Hepatocyte (in vitro differentiated cells): ENCODE data around the gene LIN7C. TPM values are rescaled to one million over a fixed set of nuclear protein-coding genes. Genes with fewer than 3 reads are reported as not detected.
"Not testable (repeated sequence)": the region's sequence is repeated elsewhere in the genome, so short reads cannot be mapped to it uniquely, and the experiment has no call there.

Source experiments
- DNase-seq: peaks from one replicate; pipeline ENCODE4 v3.0.0-alpha.2; 2016; ENCODE audit warnings: low spot score
- H2AFZ ChIP-seq: fragments of 200-600 bp; sonication (generic); 2 replicates; pipeline ENCODE4 v1.6.0; 2016; ENCODE audit warnings: antibody characterized with exemption, mild to moderate bottlenecking
- H3K27ac ChIP-seq: fragments of 200-600 bp; sonication (generic); 2 replicates; pipeline ENCODE4 v1.5.1; 2016; ENCODE audit warnings: mild to moderate bottlenecking
- H3K27me3 ChIP-seq: fragments of 200-600 bp; sonication (generic); 2 replicates; pipeline ENCODE4 v1.6.1; 2016
- H3K36me3 ChIP-seq: fragments of 200-600 bp; sonication (generic); replicated peaks from 2 replicates; pipeline ENCODE4 v1.5.1; 2016; ENCODE audit warnings: low read depth; ENCODE audit not compliant: insufficient read depth
- H3K4me1 ChIP-seq: fragments of 200-600 bp; sonication (generic); 2 replicates; pipeline ENCODE4 v1.5.1; 2016; ENCODE audit warnings: mild to moderate bottlenecking, moderate library complexity; ENCODE audit not compliant: insufficient read depth
- H3K4me2 ChIP-seq: fragments of 200-600 bp; sonication (generic); 2 replicates; pipeline ENCODE4 v1.6.0; 2016
- H3K4me3 ChIP-seq: fragments of 200-600 bp; sonication (generic); 2 replicates; pipeline ENCODE4 v1.5.1; 2016; ENCODE audit warnings: mild to moderate bottlenecking
- H3K79me2 ChIP-seq: fragments of 200-600 bp; sonication (generic); 2 replicates; pipeline ENCODE4 v1.6.0; 2017; ENCODE audit warnings: mild to moderate bottlenecking
- H3K9me2 ChIP-seq: fragments of 200-600 bp; sonication (generic); replicated peaks from 2 replicates; pipeline ENCODE4 v1.6.0; 2017; ENCODE audit warnings: mild to moderate bottlenecking; ENCODE audit not compliant: insufficient read depth
- H3K9me3 ChIP-seq: fragments of 200-600 bp; sonication (generic); 2 replicates; pipeline ENCODE4 v1.5.1; 2016; ENCODE audit warnings: low read depth, mild to moderate bottlenecking
- H4K20me1 ChIP-seq: fragments of 200-600 bp; sonication (generic); 2 replicates; pipeline ENCODE4 v1.6.0; 2016; ENCODE audit warnings: mild to moderate bottlenecking; ENCODE audit not compliant: insufficient read depth, poor library complexity, severe bottlenecking
- EZH2 ChIP-seq: fragments of 200-600 bp; sonication (generic); IDR thresholded peaks from 2 replicates; pipeline ENCODE4 v1.6.1; 2016; ENCODE audit warnings: antibody characterized with exemption, mild to moderate bottlenecking, borderline replicate concordance
- EZH2phosphoT487 ChIP-seq: fragments of 200-600 bp; sonication (generic); IDR thresholded peaks from one replicate; pipeline ENCODE4 v1.6.1; 2018; ENCODE audit warnings: antibody characterized with exemption, mild to moderate bottlenecking, low read depth, moderate library complexity; ENCODE audit not compliant: unreplicated experiment, severe bottlenecking
- WGBS: methylation state at CpG from one replicate; pipeline ENCODE4 v1.1.6; 2016; ENCODE audit warnings: low lambda C conversion rate; ENCODE audit errors: missing lambda C conversion rate; 5-methylcytosine and 5-hydroxymethylcytosine counted together
- polyA plus RNA-seq: library from polyadenylated mRNA; unstranded; fragments of >200 nt; fragmentation: Nextera tagmentation; extraction: Ambion mirVana; gene quantifications from 2 replicates; pipeline ENCODE4 v1.2.1, GENCODE V29; 2016
- total RNA-seq: library from RNA; depleted of rRNA; stranded (reverse); fragments of >200 nt; gene quantifications from 2 replicates; pipeline ENCODE4 v1.2.3, GENCODE V29; 2014
- TF ChIP-seq, protein P1 (sequence below): fragments of 200-600 bp; sonication (generic); IDR thresholded peaks from 2 replicates; pipeline ENCODE4 v1.5.1; 2016; ENCODE audit warnings: antibody characterized with exemption, mild to moderate bottlenecking; ENCODE audit not compliant: poor library complexity

LIN7C gene
- total and polyA plus RNA-seq, 2 experiments from 2014 or later, result 22.4 to 55.5 TPM

DNA sequence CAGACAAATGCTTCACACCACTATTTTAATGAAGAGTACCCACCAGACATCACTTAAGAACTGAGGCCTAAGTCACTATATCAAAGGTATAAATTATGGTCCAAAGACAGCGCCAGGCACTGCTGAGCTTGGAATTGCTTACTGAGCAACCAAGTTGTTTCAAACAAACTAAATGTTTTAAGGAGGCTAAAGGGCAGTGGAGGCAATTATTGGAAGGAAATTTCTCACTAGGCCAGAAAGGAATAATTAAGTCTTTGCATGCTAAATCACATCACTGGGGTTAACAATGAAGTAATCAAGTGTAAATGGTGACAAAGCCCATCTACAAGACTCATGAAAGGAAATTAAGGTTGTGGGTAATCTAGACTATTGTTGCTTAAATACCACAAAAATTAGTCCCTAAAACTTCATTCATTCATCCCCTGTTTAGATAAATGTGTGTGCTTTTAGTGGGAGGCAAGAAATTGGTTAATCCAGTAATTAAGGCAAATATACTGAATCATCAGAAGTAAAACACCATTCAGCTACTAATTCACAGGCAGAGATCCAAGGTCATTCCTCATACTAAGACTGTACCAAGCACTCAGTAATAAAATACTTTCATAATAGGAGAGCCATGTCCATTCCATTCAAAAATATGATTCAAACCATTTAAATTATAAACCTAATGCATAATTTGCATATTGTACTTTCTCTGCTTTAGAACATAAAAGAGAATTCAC is 55.2 kb downstream of the LIN7C start:
- peaks cover 16% of the 10 kb centered on the region for H4K20me1 ChIP-seq

DNA sequence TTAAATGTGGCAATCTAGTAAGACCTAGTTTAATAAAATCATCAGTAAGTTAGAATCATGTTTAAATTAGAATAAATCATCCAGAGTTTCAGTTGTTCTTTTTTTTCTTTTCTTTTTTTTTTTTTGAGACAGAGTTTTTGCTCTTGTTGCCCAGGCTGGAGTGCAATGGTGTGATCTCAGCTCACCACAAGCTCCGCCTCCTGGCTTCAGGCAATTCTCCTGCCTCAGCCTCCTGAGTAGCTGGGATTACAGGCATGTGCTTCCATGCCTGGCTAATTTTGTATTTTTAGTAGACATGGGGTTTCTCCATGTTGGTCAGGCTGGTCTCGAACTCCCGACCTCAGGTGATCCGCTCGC is 58.4 kb downstream of the LIN7C start:
- H3K9me3 ChIP-seq, H3K36me3 ChIP-seq, H3K4me3 ChIP-seq, H3K27ac ChIP-seq, H3K27me3 ChIP-seq, H3K4me2 ChIP-seq, H3K9me2 ChIP-seq, H2AFZ ChIP-seq, DNase-seq: not testable (repeated sequence)
- Histone ChIP-seq H3K4me1 (peaks cover 20% of the 10 kb centered on the region), H3K79me2 (peaks cover 93% of the 10 kb centered on the region), H4K20me1 (peaks cover 33% of the 10 kb centered on the region)
- WGBS, result 96% methylated on average over 5 of the region's 5 CpGs

More for the DNA sequence above, 55.2 kb downstream of the LIN7C start:
- Histone ChIP-seq H3K4me2 (no peak overlapping the region), H3K9me3 (no peaks in the 10 kb centered on the region), H3K4me1 (peaks cover 21% of the 10 kb centered on the region), H3K4me3 (no peak overlapping the region), H3K27me3 (no peaks in the 10 kb centered on the region), H3K9me2 (no peaks in the 10 kb centered on the region), H3K36me3 (no peaks in the 10 kb centered on the region), H2AFZ (no peak overlapping the region), H3K27ac (peak overlapping the region; percentile 17), H3K79me2 (peaks cover 92% of the 10 kb centered on the region)
- DNase-seq, result no peak
- TF ChIP-seq EZH2phosphoT487 (no peak), EZH2 (no peak)
- TF ChIP-seq, protein P1, sequence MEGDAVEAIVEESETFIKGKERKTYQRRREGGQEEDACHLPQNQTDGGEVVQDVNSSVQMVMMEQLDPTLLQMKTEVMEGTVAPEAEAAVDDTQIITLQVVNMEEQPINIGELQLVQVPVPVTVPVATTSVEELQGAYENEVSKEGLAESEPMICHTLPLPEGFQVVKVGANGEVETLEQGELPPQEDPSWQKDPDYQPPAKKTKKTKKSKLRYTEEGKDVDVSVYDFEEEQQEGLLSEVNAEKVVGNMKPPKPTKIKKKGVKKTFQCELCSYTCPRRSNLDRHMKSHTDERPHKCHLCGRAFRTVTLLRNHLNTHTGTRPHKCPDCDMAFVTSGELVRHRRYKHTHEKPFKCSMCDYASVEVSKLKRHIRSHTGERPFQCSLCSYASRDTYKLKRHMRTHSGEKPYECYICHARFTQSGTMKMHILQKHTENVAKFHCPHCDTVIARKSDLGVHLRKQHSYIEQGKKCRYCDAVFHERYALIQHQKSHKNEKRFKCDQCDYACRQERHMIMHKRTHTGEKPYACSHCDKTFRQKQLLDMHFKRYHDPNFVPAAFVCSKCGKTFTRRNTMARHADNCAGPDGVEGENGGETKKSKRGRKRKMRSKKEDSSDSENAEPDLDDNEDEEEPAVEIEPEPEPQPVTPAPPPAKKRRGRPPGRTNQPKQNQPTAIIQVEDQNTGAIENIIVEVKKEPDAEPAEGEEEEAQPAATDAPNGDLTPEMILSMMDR, result no peak
- WGBS, result 100% methylated on average over 1 of the region's 1 CpG

DNA sequence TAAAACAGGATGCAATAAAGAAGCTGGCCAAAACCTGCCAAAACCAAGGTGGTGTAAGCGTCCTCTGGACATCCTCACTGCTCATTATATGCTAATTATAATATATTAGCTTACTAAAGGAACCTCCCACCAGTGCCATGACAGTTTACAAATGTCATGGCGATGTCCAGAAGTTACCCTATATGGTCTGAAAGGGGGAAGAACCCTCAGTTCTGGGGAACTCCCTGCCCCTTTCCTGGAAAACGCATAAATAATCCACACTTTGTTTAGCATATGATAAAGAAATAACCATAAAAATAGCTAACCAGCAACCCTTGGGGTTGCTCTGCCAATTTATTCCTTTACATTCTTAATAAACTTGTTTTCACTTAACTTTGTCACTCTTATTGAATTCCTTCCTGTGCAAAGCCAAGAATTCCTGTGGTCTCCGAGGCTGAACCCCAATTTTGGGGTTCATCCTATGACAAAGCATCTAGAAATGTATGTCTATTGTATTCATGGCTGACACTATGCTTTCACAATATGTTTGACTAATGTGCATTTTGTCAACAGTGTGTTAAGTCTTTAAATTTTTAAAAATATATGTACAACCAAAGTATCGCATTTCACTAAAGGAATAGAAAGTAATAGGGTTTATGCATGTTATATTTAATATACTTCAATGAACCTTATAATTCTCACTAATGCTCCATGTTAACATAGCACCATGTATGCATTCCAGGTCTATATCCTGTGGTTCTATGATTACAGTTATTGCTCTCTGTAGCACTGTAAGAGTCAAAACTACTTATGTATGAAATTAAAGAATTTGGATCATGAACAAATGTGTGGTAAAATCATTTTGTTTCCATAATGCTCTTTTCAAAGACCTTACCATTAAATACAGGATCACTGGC is 59.0 kb downstream of the LIN7C start:
- no peak for TF ChIP-seq EZH2
- H4K20me1 ChIP-seq, result peaks cover 35% of the 10 kb centered on the region
- no peak for DNase-seq
- no peaks in the 10 kb centered on the region for H3K9me2 ChIP-seq
- H3K4me1 ChIP-seq, result peaks cover 20% of the 10 kb centered on the region
- 94% methylated on average over 5 of the region's 5 CpGs for WGBS
- H3K4me2 ChIP-seq, result no peak overlapping the region
- H3K9me3 ChIP-seq, result no peaks in the 10 kb centered on the region
- H3K36me3 ChIP-seq, result no peaks in the 10 kb centered on the region
- no peak overlapping the region for H3K4me3 ChIP-seq
- peaks cover 93% of the 10 kb centered on the region for H3K79me2 ChIP-seq
- H3K27ac ChIP-seq, result no peak overlapping the region
- no peaks in the 10 kb centered on the region for H3K27me3 ChIP-seq
- H2AFZ ChIP-seq, result no peak overlapping the region

DNA sequence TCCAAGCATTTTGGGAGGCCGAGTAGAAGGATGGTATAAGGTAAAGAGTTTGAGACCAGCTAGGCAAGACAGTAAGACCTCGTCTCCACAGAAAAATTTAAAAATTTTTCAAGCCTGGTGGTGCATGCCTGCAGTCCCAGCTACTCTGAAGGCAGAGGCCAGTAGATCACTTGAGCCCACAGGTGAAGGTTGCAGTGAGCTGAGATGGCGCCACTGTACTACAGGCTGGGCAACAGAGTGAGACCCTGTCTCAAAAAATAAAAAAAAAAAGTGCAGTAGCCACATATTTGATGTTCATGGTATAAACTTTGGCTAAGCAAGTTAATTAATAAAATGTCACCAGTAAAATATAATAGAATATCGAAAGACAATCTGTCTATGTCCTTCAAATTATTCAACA is 60.9 kb downstream of the LIN7C start:
- no peaks in the 10 kb centered on the region for H3K27me3 ChIP-seq
- H3K9me2 ChIP-seq, result no peaks in the 10 kb centered on the region
- peaks cover 94% of the 10 kb centered on the region for H3K79me2 ChIP-seq
- WGBS, result 95% methylated on average over 4 of the region's 4 CpGs
- H3K36me3 ChIP-seq, result no peaks in the 10 kb centered on the region
- no peak overlapping the region for H2AFZ ChIP-seq
- no peak for DNase-seq
- no peak overlapping the region for H3K4me2 ChIP-seq
- no peak overlapping the region for H3K4me3 ChIP-seq
- peaks cover 15% of the 10 kb centered on the region for H3K4me1 ChIP-seq
- TF ChIP-seq EZH2 (no peak), EZH2phosphoT487 (no peak)
- TF ChIP-seq, protein P1, result no peak
- H4K20me1 ChIP-seq, result peaks cover 42% of the 10 kb centered on the region
- no peaks in the 10 kb centered on the region for H3K9me3 ChIP-seq
- H3K27ac ChIP-seq, result no peak overlapping the region
